Astrocyte (in vitro differentiated cells and primary cell): Measurements from ENCODE around the gene MTUS2. TPM values are rescaled to one million over a fixed set of nuclear protein-coding genes. Genes with fewer than 3 reads are reported as not detected.

Experiments used
- DNase-seq: peaks from one replicate; pipeline ENCODE4 v3.0.0-alpha.2; 2010; ENCODE audit warnings: low read depth
- FAIRE-seq: peaks from 2 replicates; lab custom pipeline; 2011; peaks lifted over from hg19 to GRCh38; lab: Jason Lieb, UNC
- H2AFZ ChIP-seq: 2 replicates; pipeline ENCODE4 v1.6.0; 2012; ENCODE audit warnings: low read depth, low read length, inconsistent platforms
- H3K27ac ChIP-seq: 2 replicates; pipeline ENCODE4 v1.5.1; 2011; ENCODE audit warnings: low read depth, low read length, inconsistent platforms
- H3K27me3 ChIP-seq: 2 replicates; pipeline ENCODE4 v1.6.0; 2011; ENCODE audit warnings: low read length, inconsistent platforms; ENCODE audit not compliant: insufficient read depth
- H3K36me3 ChIP-seq: 2 replicates; pipeline ENCODE4 v1.5.1; 2011; ENCODE audit warnings: low read length, inconsistent platforms; ENCODE audit not compliant: insufficient read depth
- H3K4me1 ChIP-seq: 2 replicates; pipeline ENCODE4 v1.5.1; 2011; ENCODE audit warnings: low read length, inconsistent platforms; ENCODE audit not compliant: insufficient read depth
- H3K4me2 ChIP-seq: 2 replicates; pipeline ENCODE4 v1.6.0; 2012; ENCODE audit warnings: low read length, inconsistent platforms
- H3K4me3 ChIP-seq: 2 replicates; pipeline ENCODE4 v1.5.1; 2011; ENCODE audit warnings: low read depth, mild to moderate bottlenecking, low read length, inconsistent platforms; ENCODE audit not compliant: insufficient read depth
- H3K79me2 ChIP-seq: 2 replicates; pipeline ENCODE4 v1.6.0; 2012; ENCODE audit warnings: mild to moderate bottlenecking, low read length, inconsistent platforms; ENCODE audit not compliant: insufficient read depth
- H3K9ac ChIP-seq: 2 replicates; pipeline ENCODE4 v1.6.0; 2012; ENCODE audit warnings: mild to moderate bottlenecking, low read length, inconsistent platforms
- H3K9me3 ChIP-seq: 2 replicates; pipeline ENCODE4 v1.5.1; 2012; ENCODE audit warnings: low read depth, mild to moderate bottlenecking, low read length, inconsistent platforms; ENCODE audit not compliant: insufficient read depth
- H4K20me1 ChIP-seq: 2 replicates; pipeline ENCODE4 v1.6.0; 2012; ENCODE audit warnings: low read length, inconsistent platforms; ENCODE audit not compliant: insufficient read depth
- H3K27ac Mint-ChIP-seq: one replicate; pipeline ENCODE4 v1.8.0; 2021; ENCODE audit warnings: mild to moderate bottlenecking, mixed read lengths; ENCODE audit not compliant: unreplicated experiment
- H3K27me3 Mint-ChIP-seq: one replicate; pipeline ENCODE4 v1.8.0; 2021; ENCODE audit warnings: low read depth, mixed read lengths; ENCODE audit not compliant: unreplicated experiment
- H3K36me3 Mint-ChIP-seq: one replicate; pipeline ENCODE4 v1.8.0; 2021; ENCODE audit warnings: low read depth, mixed read lengths; ENCODE audit not compliant: unreplicated experiment
- H3K4me1 Mint-ChIP-seq: one replicate; pipeline ENCODE4 v1.8.0; 2021; ENCODE audit warnings: low read depth, mixed read lengths; ENCODE audit not compliant: unreplicated experiment
- H3K4me3 Mint-ChIP-seq: one replicate; pipeline ENCODE4 v1.8.0; 2021; ENCODE audit warnings: mild to moderate bottlenecking, moderate library complexity, mixed read lengths; ENCODE audit not compliant: unreplicated experiment
- H3K9me3 Mint-ChIP-seq: one replicate; pipeline ENCODE4 v1.8.0; 2021; ENCODE audit warnings: mild to moderate bottlenecking, mixed read lengths; ENCODE audit not compliant: unreplicated experiment
- EZH2 ChIP-seq: IDR thresholded peaks from 2 replicates; pipeline ENCODE4 v1.6.1; 2012; ENCODE audit warnings: mild to moderate bottlenecking, low read length, inconsistent platforms; ENCODE audit not compliant: insufficient read depth
- total RNA-seq: library from RNA; stranded (reverse); gene quantifications from 2 replicates; pipeline ENCODE4 v1.2.1, GENCODE V29; 2021
- TF ChIP-seq, protein P1 (sequence below): IDR thresholded peaks from 2 replicates; pipeline ENCODE4 v1.5.1; 2011; ENCODE audit warnings: low read depth, mild to moderate bottlenecking, inconsistent platforms, low read length, moderate library complexity; ENCODE audit not compliant: insufficient read depth

Gene MTUS2
- total RNA-seq, 1 donor from 2014 or later = 0.50 TPM

DNA sequence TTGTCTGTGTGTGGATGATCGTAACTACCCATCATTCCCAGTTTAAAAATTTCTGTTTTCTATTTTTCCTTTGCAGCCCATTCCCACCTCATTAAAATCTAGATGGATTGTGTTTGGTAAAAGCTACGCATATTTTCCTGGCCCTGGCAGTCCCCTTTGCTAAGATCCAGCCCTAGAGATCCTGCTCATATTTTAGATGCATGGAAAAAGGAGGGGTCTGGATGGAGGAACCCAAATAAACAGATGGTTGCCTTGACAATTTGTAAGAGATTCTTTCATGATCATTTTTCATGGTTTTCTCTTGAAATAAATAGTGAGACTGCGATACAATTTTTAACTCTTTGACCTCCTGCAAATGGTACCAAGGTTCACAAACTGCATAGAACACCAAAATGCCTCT lies 601.0 kb downstream of the MTUS2 start:
- Histone ChIP-seq H3K4me1 (no peaks in the 10 kb centered on the region), H3K79me2 (no peaks in the 10 kb centered on the region), H4K20me1 (no peaks in the 10 kb centered on the region), H3K4me3 (no peak overlapping the region), H3K4me2 (no peak overlapping the region), H2AFZ (no peak overlapping the region), H3K36me3 (no peaks in the 10 kb centered on the region), H3K27ac (no peak overlapping the region), H3K9ac (no peak overlapping the region), H3K27me3 (peaks cover 2% of the 10 kb centered on the region), H3K9me3 (no peaks in the 10 kb centered on the region)
- Mint-ChIP-seq H3K36me3 (no peaks in the 10 kb centered on the region), H3K4me3 (no peak overlapping the region), H3K9me3 (no peaks in the 10 kb centered on the region), H3K27ac (no peak overlapping the region), H3K27me3 (peaks cover 17% of the 10 kb centered on the region), H3K4me1 (no peaks in the 10 kb centered on the region)
- DNase-seq (no peak), FAIRE-seq (no peak)
- TF ChIP-seq EZH2 = no peak
- TF ChIP-seq, protein P1, sequence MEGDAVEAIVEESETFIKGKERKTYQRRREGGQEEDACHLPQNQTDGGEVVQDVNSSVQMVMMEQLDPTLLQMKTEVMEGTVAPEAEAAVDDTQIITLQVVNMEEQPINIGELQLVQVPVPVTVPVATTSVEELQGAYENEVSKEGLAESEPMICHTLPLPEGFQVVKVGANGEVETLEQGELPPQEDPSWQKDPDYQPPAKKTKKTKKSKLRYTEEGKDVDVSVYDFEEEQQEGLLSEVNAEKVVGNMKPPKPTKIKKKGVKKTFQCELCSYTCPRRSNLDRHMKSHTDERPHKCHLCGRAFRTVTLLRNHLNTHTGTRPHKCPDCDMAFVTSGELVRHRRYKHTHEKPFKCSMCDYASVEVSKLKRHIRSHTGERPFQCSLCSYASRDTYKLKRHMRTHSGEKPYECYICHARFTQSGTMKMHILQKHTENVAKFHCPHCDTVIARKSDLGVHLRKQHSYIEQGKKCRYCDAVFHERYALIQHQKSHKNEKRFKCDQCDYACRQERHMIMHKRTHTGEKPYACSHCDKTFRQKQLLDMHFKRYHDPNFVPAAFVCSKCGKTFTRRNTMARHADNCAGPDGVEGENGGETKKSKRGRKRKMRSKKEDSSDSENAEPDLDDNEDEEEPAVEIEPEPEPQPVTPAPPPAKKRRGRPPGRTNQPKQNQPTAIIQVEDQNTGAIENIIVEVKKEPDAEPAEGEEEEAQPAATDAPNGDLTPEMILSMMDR = no peak

DNA sequence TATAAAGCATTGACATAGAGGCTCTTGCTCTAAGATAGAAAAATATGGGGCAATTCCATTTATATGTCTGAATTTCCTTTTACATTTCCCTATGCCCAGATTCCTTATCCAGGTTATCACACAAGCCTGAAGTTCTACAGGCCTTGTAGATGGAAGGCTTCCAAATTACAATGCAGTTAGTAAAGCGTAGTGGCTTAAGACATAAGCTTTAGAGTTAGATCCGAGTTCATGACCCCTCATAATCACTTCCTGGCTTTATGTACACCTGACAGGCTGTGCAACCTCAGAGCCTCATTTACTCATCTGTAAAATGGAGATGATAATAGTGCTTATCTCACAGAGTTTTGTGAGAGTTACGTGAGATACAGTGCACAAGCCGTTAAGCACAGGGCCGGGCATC lies 601.9 kb downstream of the MTUS2 start:
- FAIRE-seq (no peak), DNase-seq (no peak)
- H3K27ac ChIP-seq = no peak overlapping the region
- no peaks in the 10 kb centered on the region for H3K4me1 ChIP-seq
- H3K79me2 ChIP-seq = no peaks in the 10 kb centered on the region
- Mint-ChIP-seq H3K4me3 (no peak overlapping the region), H3K36me3 (no peaks in the 10 kb centered on the region), H3K27ac (no peak overlapping the region), H3K27me3 (peaks cover 23% of the 10 kb centered on the region), H3K9me3 (no peaks in the 10 kb centered on the region), H3K4me1 (no peaks in the 10 kb centered on the region)
- H2AFZ ChIP-seq = no peak overlapping the region
- H3K36me3 ChIP-seq = no peaks in the 10 kb centered on the region
- TF ChIP-seq EZH2 = no peak
- TF ChIP-seq, protein P1 = no peak
- H3K4me2 ChIP-seq = no peak overlapping the region
- no peaks in the 10 kb centered on the region for H3K9me3 ChIP-seq
- H4K20me1 ChIP-seq = no peaks in the 10 kb centered on the region
- no peak overlapping the region for H3K9ac ChIP-seq
- H3K4me3 ChIP-seq = no peak overlapping the region
- peaks cover 11% of the 10 kb centered on the region for H3K27me3 ChIP-seq

DNA sequence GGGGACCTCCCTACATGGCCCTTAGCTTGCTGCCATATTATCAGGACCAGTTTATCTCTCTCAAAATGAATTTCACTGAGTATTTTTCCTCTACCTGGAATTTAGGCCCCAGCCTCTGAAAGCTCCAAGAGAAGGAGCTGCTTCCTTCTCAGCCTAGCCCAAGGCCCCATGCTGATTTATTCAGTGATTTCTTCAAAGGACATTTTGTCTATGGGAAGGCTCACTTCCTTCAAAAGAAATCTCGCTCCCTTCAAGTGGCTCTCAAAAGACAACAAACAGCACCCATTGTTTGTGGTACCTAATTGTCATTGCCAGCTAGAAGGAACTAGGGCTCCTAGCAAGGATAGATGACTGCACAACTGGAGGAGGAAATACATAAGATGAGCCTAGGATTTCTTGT lies 602.9 kb downstream of the MTUS2 start:
- Histone ChIP-seq H3K27ac (no peak overlapping the region), H3K79me2 (no peaks in the 10 kb centered on the region), H3K9ac (no peak overlapping the region), H3K4me2 (no peak overlapping the region), H3K36me3 (no peaks in the 10 kb centered on the region), H3K4me1 (no peaks in the 10 kb centered on the region), H4K20me1 (no peaks in the 10 kb centered on the region), H2AFZ (no peak overlapping the region), H3K27me3 (peaks cover 18% of the 10 kb centered on the region), H3K9me3 (no peaks in the 10 kb centered on the region), H3K4me3 (no peak overlapping the region)
- no peaks in the 10 kb centered on the region for H3K36me3 Mint-ChIP-seq
- no peak for DNase-seq
- H3K4me1 Mint-ChIP-seq = no peaks in the 10 kb centered on the region
- no peak for FAIRE-seq
- TF ChIP-seq EZH2 = no peak
- TF ChIP-seq, protein P1 = no peak
- no peak overlapping the region for H3K4me3 Mint-ChIP-seq
- H3K27ac Mint-ChIP-seq = no peak overlapping the region
- H3K9me3 Mint-ChIP-seq = no peaks in the 10 kb centered on the region
- peaks cover 26% of the 10 kb centered on the region for H3K27me3 Mint-ChIP-seq
